HG03354 (cell line): ENCODE results near the gene TRPC3.
"Not testable (repeated sequence)": the region's sequence is repeated elsewhere in the genome, so short reads cannot be mapped to it uniquely, and the experiment has no call there.

Experiments used
- ATAC-seq: cut with Tn5 transposase; IDR thresholded peaks from one replicate; pipeline ENCODE4 v1.9.1; 2021; ENCODE audit warnings: mild to moderate bottlenecking; ENCODE audit not compliant: unreplicated experiment, poor library complexity, severe bottlenecking

The TRPC3 gene

GRCh38 chr4:121950680-121951520 is 960 bp downstream of the TRPC3 start:
- peak; percentile 44 for ATAC-seq

GRCh38 chr4:121950212-121950679 is 1.6 kb downstream of the TRPC3 start:
- peak; percentile 88 for ATAC-seq

GRCh38 chr4:121946644-121947043 is 5.2 kb downstream of the TRPC3 start:
- no peak for ATAC-seq

- peak; percentile 85 for ATAC-seq
Measured at GRCh38 chr4:121943941-121944340, 7.9 kb downstream of the TRPC3 start.

- ATAC-seq = no peak
Measured at GRCh38 chr4:121939690-121940089, 12.2 kb downstream of the TRPC3 start.

GRCh38 chr4:121938282-121939092 is 13.4 kb downstream of the TRPC3 start:
- no peak for ATAC-seq

- no peak for ATAC-seq
Measured at GRCh38 chr4:121936101-121936500, 15.8 kb downstream of the TRPC3 start.

GRCh38 chr4:121934635-121935034 is 17.2 kb downstream of the TRPC3 start:
- no peak for ATAC-seq

GRCh38 chr4:121932212-121932974 is 19.5 kb downstream of the TRPC3 start:
- ATAC-seq = no peak

GRCh38 chr4:121930304-121930703 is 21.6 kb downstream of the TRPC3 start:
- no peak for ATAC-seq

GRCh38 chr4:121927948-121928347 is 23.9 kb downstream of the TRPC3 start:
- no peak for ATAC-seq

- ATAC-seq = not testable (repeated sequence)
Measured at GRCh38 chr4:121926490-121926889, 25.4 kb downstream of the TRPC3 start.

GRCh38 chr4:121923306-121923705 is 28.6 kb downstream of the TRPC3 start:
- no peak for ATAC-seq

GRCh38 chr4:121913667-121914066 is 38.2 kb downstream of the TRPC3 start:
- no peak for ATAC-seq

- ATAC-seq = no peak
Measured at GRCh38 chr4:121908346-121908745, 43.5 kb downstream of the TRPC3 start.

GRCh38 chr4:121900132-121900983 is 51.5 kb downstream of the TRPC3 start:
- ATAC-seq = peak; percentile 94

- ATAC-seq = no peak
Measured at GRCh38 chr4:121898150-121898549, 53.7 kb downstream of the TRPC3 start.

GRCh38 chr4:121888134-121888533 is 63.7 kb downstream of the TRPC3 start:
- no peak for ATAC-seq

- no peak for ATAC-seq
Measured at GRCh38 chr4:121885115-121885514, 66.7 kb downstream of the TRPC3 start.
